Heart right ventricle (tissue), 16 donors: Measurements from ENCODE around the gene ORAI2. TPM values are rescaled to one million over a fixed set of nuclear protein-coding genes. Genes with fewer than 3 reads are reported as not detected.

Source experiments
- ATAC-seq, 8 donors: fragments of 200-7000 bp; cut with Tn5 transposase; one replicate each; pipeline ENCODE4 v1.9.1; 2020; ENCODE audit warnings: mild to moderate bottlenecking in 8 of 8, moderate library complexity in 8 of 8, moderate number of reproducible peaks in 1 of 8
- DNase-seq, 2 donors: peaks; one replicate each; pipeline ENCODE4 v3.0.0-alpha.2; 2020
- H3K27ac ChIP-seq, 10 donors: fragments of 200-600 bp; sonication (generic) in 2 of 10; one replicate each; pipeline versions ENCODE4 v1.5.0 to v1.8.0; 2020 to 2022; ENCODE audit warnings: mild to moderate bottlenecking in 3 of 10
- H3K27me3 ChIP-seq, 7 donors: fragments of 200-600 bp; one replicate each; pipeline ENCODE4 v1.8.0; 2021 to 2022; ENCODE audit warnings: mild to moderate bottlenecking in 2 of 7
- H3K36me3 ChIP-seq, 9 donors: fragments of 200-600 bp; sonication (generic) in 1 of 9; one replicate each; pipeline versions ENCODE4 v1.5.0 to v1.8.0; 2020 to 2022; ENCODE audit warnings: mild to moderate bottlenecking in 2 of 9
- H3K4me1 ChIP-seq, 9 donors: fragments of 200-600 bp; sonication (generic) in 1 of 9; one replicate each; pipeline versions ENCODE4 v1.5.0 to v1.8.0; 2020 to 2022; ENCODE audit warnings: mild to moderate bottlenecking in 4 of 9
- H3K4me3 ChIP-seq, 10 donors: fragments of 200-600 bp; sonication (generic) in 2 of 10; one replicate each; pipeline versions ENCODE4 v1.5.0 to v1.8.0; 2020 to 2022; ENCODE audit warnings: mild to moderate bottlenecking in 7 of 10, moderate library complexity in 2 of 10
- H3K9me3 ChIP-seq, 11 donors: fragments of 200-600 bp in 10 of 11; sonication (generic) in 2 of 11; one replicate each; pipeline versions ENCODE4 v1.5.0 to v1.8.0; 2013 to 2022; ENCODE audit warnings: mild to moderate bottlenecking in 2 of 11, control low read depth in 1 of 11, moderate library complexity in 1 of 11
- WGBS, 2 donors: extraction: QIAGEN DNeasy Blood & Tissue Kit; methylation state at CpG; one replicate each; pipeline ENCODE4 v1.1.7; 2013; ENCODE audit warnings: inconsistent platforms in 1 of 2; 5-methylcytosine and 5-hydroxymethylcytosine counted together
- intact Hi-C, 10 donors: fragments of 100-400 bp; cut with DNase I; formaldehyde crosslinking; loops; one replicate each; pipeline versions ENCODE4 v1.11.1 to v1.14.2; 2022
- polyA plus RNA-seq, 2 donors: library from polyadenylated mRNA; stranded (reverse); fragments of 200-250 nt; gene quantifications; one replicate each; pipeline ENCODE4 v1.2.3, GENCODE V29; 2013
- total RNA-seq, 10 donors: library from RNA; stranded (reverse); fragmentation: NEBNext Ultra II Directional in 3 of 10; extraction: Animal tissue kit (Norgen Biotek cat#: 25700) in 3 of 10; gene quantifications; one replicate each; pipeline versions ENCODE4 v1.2.1 to v1.2.4, GENCODE V29; 2021 to 2023
- TF ChIP-seq, protein P1 (sequence below), 9 donors: fragments of 200-600 bp; sonication (generic) in 2 of 9; IDR thresholded peaks; one replicate each; pipeline versions ENCODE4 v1.5.0 to v1.8.0; 2021 to 2022; ENCODE audit warnings: antibody characterized with exemption in 9 of 9, mild to moderate bottlenecking in 5 of 9, moderate library complexity in 1 of 9
- donor health status: Arrhythmogenic right ventricular cardiomyopathy.
- donor health status: ischemic (EF 13 %, LVEDD 7.1; RV severe dilation, severe dysfunction).
- donor health status: healthy with polysubstance abuse.
- donor health status: DM: no; HTN: yes; CAD: no.
- donor health status: DM: no; HTN: no; CAD: no.
- donor health status: ischemic (EF 25% LVEDD 6.9; RV normal size, moderate dysfunction).
- donor health status: ischemic (EF 25% LVEDD 5.7; RV mildly dilated, moderate dysfunction).
- donor health status: healthy.
- donor health status: DM: yes; HTN: yes; CAD: no.
- donor health status: Ischemic cardiomyopathy.
- donor health status: ischemic (EF 35%, LVEDD 5.7; RV mildly dilated, moderate dysfunction).
- donor health status: nonischemic (EF 11% LVEDD 7.7; RV severe dilation, severe dysfunction).
- donor health status: DM: yes; HTN: yes; CAD: no.
- donor health status: PGD.
- donor health status: ischemic (EF 29% LVEDD 5.4; RV normal size, mild dysfunction).
- donor health status: nonischemic (EF 23%, LVEDD 6.1; RV moderate dilation, normal function).

The ORAI2 gene
- total and polyA plus RNA-seq, 12 donors: 1.7 to 11.6 (median 3.7) TPM

DNA sequence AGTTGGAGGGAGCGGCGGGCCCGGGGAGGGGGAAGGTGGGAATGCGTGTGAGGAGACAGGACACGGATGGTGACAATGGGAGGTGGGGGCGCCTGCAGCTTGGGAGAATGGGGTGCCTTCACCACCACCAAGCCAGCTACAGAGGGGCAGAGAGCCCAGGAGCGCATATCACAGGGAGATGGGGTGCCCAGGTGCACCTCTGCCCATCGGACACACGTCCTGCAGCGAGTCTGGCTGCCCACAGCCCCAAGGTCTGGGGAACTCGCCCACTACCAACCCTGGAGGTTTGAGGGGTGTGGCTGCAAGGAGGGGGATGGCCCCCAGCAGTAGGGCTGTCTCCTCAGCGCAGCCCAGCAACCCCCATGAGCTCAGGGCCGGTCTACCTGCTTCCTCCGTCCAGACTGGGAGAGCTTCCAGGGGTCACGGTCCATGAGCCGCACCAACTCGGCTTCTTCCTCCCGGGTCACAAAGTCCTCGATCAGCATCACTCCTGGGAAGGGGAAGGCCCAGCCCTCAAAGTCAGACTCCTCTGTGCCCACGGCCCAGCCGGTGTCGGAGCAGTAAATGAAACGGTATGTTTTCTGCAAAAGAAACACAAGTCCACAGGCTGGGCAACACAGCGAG is 26.0 kb downstream of the ORAI2 start:
- ATAC-seq: no peak
- H3K4me3 ChIP-seq: no peak overlapping the region
- H3K27ac ChIP-seq: no peak overlapping the region
- 95 to 97% methylated on average over 24 of the region's 24 CpGs for WGBS, 2 donors
- TF ChIP-seq, protein P1, sequence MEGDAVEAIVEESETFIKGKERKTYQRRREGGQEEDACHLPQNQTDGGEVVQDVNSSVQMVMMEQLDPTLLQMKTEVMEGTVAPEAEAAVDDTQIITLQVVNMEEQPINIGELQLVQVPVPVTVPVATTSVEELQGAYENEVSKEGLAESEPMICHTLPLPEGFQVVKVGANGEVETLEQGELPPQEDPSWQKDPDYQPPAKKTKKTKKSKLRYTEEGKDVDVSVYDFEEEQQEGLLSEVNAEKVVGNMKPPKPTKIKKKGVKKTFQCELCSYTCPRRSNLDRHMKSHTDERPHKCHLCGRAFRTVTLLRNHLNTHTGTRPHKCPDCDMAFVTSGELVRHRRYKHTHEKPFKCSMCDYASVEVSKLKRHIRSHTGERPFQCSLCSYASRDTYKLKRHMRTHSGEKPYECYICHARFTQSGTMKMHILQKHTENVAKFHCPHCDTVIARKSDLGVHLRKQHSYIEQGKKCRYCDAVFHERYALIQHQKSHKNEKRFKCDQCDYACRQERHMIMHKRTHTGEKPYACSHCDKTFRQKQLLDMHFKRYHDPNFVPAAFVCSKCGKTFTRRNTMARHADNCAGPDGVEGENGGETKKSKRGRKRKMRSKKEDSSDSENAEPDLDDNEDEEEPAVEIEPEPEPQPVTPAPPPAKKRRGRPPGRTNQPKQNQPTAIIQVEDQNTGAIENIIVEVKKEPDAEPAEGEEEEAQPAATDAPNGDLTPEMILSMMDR (IDR thresholded peaks at IDR 0.05): no peak
- peaks cover 0 to 51% (median 16%) of the 10 kb centered on the region in 9 donors for H3K36me3 ChIP-seq
- peaks cover 0 to 15% (median 11%) of the 10 kb centered on the region in 9 donors for H3K4me1 ChIP-seq
- intact Hi-C loops: no loop called here
- no peak for DNase-seq
- no peaks in the 10 kb centered on the region for H3K27me3 ChIP-seq
- no peaks in the 10 kb centered on the region for H3K9me3 ChIP-seq

GRCh38 chr7:102460467-102460866 is 27.1 kb downstream of the ORAI2 start:
- ATAC-seq (no peak), DNase-seq (no peak)
- Histone ChIP-seq H3K4me1 (peaks cover under 1 to 19% (median 14%) of the 10 kb centered on the region in 9 donors), H3K4me3 (no peak overlapping the region), H3K36me3 (peaks cover 0 to 48% (median 16%) of the 10 kb centered on the region in 9 donors), H3K9me3 (no peaks in the 10 kb centered on the region), H3K27ac (no peak overlapping the region), H3K27me3 (no peaks in the 10 kb centered on the region)
- TF ChIP-seq, protein P1 (IDR thresholded peaks at IDR 0.05): no peak
- intact Hi-C loops: loop anchor here in 2 of 10 donors (10.0 kb wide), 2 partner anchors 46 to 176 kb away; partner anchors contain the start of gene SH2B2 (in 1 of the 2)
- WGBS, 2 donors: 85 to 87% methylated on average over 8 of the region's 8 CpGs

GRCh38 chr7:102463841-102464576 is 30.6 kb downstream of the ORAI2 start:
- 12% methylated on average over 24 of the region's 24 CpGs for WGBS, 2 donors
- Histone ChIP-seq H3K4me3 (peak overlapping the region; percentile 74 to 100 (median 91)), H3K4me1 (peaks cover 4 to 26% (median 23%) of the 10 kb centered on the region in 9 donors), H3K9me3 (no peaks in the 10 kb centered on the region), H3K36me3 (peaks cover 0 to 24% (median 3%) of the 10 kb centered on the region in 9 donors), H3K27me3 (no peaks in the 10 kb centered on the region), H3K27ac (peak overlapping the region in 9 of 10 donors; percentile 53 to 94 (median 82))
- TF ChIP-seq, protein P1 (IDR thresholded peaks at IDR 0.05): no peak
- intact Hi-C loops: loop anchor here in 2 of 10 donors (10.0 kb wide), 2 partner anchors 49 to 179 kb away; partner anchors contain the start of gene SH2B2 (in 1 of the 2)
- no peak for DNase-seq
- ATAC-seq: peak in 4 of 8 donors; percentile 0 to 11 (median 4)

DNA sequence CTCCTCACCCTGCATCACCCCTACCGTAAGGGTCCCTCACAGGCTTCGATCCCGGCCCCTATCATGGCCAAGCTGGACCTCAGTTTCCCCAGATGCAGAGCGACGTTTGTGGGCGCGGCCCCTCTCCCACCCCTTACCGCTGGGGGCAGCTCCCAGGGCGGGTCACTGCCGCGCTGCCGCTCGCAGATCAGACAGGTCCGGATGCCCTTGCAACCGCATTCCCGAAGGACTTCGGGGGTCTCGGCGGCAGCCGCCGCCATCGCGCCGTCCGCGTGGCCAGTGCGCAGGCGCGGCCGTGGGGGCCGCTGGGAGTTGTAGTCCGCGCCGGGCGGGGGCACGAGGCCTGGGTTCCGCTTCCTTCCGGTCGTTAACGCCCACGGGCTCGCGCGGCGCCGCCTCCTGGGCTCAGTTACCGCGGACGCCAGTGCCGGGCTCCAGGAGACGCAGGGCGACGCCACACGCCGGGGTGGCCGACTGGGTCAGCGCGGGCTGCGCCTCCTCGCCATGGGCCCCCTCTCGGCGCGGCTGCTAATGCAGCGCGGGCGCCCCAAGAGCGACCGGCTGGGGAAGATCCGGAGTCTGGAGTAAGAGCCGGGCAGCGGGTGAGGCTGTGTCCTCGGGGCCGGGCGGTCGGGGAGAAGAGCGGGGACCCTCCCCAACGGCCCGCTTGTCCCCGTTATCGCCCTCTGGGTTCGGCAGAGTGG is 31.4 kb downstream of the ORAI2 start, which contains the start of the genes ALKBH4 and LRWD1:
Gene ALKBH4, minus strand, starts transcription at position 287 of the 704 bp plus-strand sequence. Its CDS starts 27 bp downstream, at position 260.
Gene LRWD1, plus strand, starts transcription at position 408 of the 704 bp plus-strand sequence. Its CDS starts 97 bp downstream, at position 505.
- Histone ChIP-seq H3K9me3 (no peaks in the 10 kb centered on the region), H3K4me1 (peaks cover 4 to 26% (median 23%) of the 10 kb centered on the region in 9 donors), H3K36me3 (peaks cover 0 to 23% (median 3%) of the 10 kb centered on the region in 9 donors), H3K4me3 (peak within 1 kb of the TSS; percentile 74 to 100 (median 91)), H3K27me3 (no peaks in the 10 kb centered on the region), H3K27ac (peak within 1 kb of the TSS in 9 of 10 donors; percentile 53 to 94 (median 82))
- intact Hi-C loops: loop anchor here in 2 of 10 donors (5.0 to 10.0 kb wide), 3 partner anchors 50 to 180 kb away; partner anchors contain the start of gene SH2B2 (in 1 of the 2)
- WGBS, 2 donors: 0% methylated on average over 79 to 81 of the region's 81 CpGs
- TF ChIP-seq, protein P1 (IDR thresholded peaks at IDR 0.05): peak in 7 of 9 donors; percentile 17 to 51 (median 36)
- ATAC-seq (peak; percentile 93 to 98 (median 96)), DNase-seq (peak; percentile 94 to 96)
